GM19467 (cell line): ENCODE measurements around the gene LINC01488.

Experiments used
- ATAC-seq: cut with Tn5 transposase; IDR thresholded peaks from one replicate; pipeline ENCODE4 v1.9.1; 2021; ENCODE audit warnings: mild to moderate bottlenecking, moderate library complexity; ENCODE audit not compliant: unreplicated experiment

Gene LINC01488

DNA sequence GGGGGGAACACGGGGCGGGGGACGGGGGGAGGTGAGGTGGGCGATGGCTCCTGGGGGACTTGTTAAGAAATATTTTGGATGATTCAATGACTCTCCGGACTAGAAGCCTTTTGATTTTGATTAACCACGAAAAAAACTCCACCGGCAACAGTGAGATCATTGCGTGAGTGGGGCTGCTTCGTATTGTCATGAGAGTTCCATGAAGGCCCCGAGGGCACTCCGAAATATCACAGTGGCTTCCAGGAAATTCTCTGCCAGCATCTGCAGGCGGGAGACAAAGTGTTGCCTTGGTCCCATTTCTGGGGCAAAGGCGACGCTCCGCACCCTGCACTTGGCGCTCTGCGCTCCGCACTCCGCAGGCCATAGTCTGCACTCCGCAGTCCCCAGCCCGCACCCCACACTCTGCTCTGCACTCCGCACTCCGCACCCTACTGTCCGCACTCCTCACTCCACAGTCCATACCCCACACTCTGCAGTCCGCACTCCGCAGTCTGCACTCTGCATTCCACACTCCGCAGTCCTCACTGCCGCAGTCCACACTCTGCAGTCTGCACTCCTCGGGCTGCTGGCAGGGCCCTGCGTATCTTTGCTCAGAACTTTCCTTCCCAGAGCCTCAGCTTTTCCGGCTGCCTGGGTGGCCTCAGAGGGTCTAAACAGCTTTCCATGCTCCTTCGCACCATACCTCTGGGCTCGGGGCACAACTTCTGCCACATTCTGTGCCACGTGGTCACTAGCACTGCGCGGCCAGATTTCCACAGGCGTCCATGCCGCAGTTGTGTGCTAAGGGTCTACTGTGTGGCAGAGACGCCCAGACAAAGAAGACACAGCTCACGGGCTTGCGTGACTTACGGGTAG is 61.1 kb downstream of the LINC01488 start:
- no peak for ATAC-seq
